Stimulated activated naive CD4-positive, alpha-beta T cell (primary cell): ENCODE results near the gene ALDH16A1.

Experiments used
- DNase-seq, 6 experiments: peaks; one replicate each; lab custom pipeline; 2025; lab: John Stamatoyannopoulos, UW

The ALDH16A1 gene

DNA sequence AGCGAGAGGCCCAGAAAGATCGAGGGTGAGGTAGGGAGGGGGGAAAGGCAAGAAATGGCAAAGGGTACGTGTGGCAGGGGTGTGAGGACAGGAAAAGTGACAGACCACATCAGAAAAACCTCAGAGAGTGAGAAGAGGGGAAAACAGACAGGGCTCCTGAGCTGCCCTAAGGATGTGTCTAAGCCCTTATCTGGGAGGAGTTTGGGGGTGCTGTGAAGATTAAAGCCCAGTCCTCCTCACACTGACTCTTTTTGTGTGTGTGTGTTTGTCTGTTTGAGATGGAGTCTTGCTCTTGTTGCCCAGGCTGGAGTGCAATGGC is 29.1 kb upstream of the ALDH16A1 start:
- DNase-seq, result peak in 3 of 6 experiments; percentile 20 to 36 (median 31)

- DNase-seq, result no peak
Observed at GRCh38 chr19:49425178-49425577, 27.8 kb upstream of the ALDH16A1 start, which contains the start of gene GFY. Gene GFY, plus strand, starts transcription at chr19:49425388. Its CDS starts 1,043 bp downstream, at chr19:49426431.

- peak in 2 of 6 experiments; percentile 13 to 19 for DNase-seq
Observed at GRCh38 chr19:49425922-49426592, 27.0 kb upstream of the ALDH16A1 start.

DNA sequence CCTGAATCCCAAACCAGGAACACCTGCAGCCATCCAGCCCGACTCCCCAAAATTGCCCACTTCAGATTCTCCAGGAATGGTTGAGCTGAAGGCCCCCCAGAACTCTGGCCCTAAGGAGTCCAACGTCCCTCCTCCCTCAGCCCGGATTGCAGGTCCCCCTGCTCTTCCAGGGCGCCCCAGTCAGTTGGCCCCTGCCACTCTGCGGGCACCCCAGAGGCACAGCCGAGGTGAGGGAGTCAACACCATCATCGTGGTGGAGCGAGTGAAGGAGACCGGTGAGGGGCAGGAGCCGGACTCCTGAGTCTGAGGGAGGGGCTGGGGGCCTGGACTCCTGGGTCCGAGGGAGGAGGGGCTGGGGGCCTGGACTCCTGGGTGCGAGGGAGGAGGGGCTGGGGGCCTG is 25.7 kb upstream of the ALDH16A1 start:
- no peak for DNase-seq

- DNase-seq, result peak in 3 of 6 experiments; percentile 26 to 31 (median 28)
Observed at GRCh38 chr19:49427855-49428546, 25.0 kb upstream of the ALDH16A1 start.

DNA sequence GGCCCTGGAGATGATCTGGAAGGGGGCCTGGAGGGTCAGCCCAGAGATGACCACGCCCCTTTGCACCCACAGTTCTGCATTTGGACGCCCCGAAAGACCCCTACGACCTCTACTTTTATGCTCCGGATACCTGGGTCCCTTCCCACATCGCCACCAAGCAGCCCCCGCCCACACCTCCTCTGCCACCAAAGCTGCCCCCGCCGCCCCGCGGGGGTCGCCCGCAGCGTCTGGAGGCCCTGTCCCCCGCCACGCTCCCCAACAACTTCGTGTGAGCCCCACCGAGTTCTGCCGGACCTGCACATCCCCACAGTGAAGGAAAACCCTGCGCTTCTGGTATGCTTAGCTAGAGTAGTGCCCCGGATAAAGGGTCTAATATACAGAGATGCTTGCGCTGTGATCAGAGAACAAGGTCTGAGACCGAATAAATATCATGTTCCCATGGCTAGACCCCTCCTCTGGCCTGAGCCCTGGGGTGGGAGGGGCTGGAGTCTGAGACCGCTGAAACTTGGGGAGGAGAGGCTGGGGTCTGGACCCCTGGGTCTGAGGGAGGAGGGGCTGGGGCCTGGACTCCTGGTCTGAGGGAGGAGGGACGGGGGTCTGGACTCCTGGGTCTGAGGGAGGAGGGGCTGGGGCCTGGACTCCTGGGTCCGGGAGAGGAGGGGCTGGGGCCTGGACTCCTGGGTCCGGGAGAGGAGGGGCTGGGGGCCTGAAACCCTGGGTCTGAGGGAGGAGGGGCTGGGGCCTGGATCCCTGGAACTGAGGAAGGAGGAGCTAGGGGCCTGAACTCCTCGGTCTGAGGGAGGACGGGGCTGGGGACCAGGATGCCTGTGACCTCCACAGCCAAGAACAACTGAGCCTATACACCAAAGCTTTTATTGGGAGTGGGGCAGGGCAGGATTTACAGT is 24.2 kb upstream of the ALDH16A1 start:
- no peak for DNase-seq

GRCh38 chr19:49430172-49430677 is 22.8 kb upstream of the ALDH16A1 start:
- no peak for DNase-seq

DNA sequence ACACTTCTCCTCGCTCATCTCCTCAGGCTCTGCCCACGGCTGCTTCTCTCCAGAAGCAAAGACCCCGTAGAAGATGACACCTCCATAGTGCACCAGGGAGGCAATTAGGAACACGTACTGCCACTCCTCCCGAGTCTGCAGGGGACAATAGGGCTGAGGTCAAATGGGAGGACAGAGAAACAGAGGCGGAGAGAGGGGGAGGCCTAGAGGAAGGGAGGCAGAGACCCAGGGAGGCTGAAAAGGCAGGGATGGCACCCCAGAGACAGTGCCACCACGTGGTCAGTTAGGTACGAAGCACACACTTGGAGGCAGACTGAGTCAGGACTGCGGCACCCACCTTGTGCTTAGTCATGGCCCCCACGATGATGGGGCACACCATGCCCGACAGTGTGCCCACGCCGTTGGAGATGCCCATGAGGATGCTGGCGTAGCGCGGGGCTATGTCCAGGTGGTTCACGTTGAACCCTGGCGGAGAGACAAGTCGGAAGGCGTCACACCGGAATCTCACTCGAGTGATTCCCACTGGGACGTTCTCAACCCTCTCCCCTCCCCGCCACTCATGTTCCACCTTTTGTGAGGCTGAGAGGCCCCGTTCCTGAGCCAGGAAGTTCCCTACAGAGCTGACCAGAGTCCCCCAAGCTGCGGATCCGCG is 22.2 kb upstream of the ALDH16A1 start:
- peak in 1 of 6 experiments; percentile 11 for DNase-seq

DNA sequence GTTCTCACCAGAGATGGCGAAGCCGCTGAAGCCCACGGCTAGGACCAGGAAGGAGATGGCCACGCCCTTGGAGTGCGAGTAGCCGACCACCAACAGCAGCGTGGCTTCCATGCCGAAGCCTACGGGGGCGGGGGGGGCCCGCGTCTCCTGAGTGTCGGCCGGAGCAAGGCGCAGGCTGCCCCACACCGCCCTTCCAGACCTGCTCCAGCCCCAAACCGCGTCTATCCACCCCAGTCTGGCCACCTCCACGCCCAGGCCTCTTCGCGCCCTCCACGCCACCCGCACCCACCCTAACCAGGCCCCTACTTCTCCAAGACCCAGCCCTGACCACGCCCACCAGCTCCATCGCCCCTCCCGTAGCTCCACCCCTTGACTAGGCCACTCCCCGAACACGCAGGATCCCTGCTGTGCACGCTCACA is 21.7 kb upstream of the ALDH16A1 start:
- peak in 2 of 6 experiments; percentile 8 to 39 for DNase-seq

DNA sequence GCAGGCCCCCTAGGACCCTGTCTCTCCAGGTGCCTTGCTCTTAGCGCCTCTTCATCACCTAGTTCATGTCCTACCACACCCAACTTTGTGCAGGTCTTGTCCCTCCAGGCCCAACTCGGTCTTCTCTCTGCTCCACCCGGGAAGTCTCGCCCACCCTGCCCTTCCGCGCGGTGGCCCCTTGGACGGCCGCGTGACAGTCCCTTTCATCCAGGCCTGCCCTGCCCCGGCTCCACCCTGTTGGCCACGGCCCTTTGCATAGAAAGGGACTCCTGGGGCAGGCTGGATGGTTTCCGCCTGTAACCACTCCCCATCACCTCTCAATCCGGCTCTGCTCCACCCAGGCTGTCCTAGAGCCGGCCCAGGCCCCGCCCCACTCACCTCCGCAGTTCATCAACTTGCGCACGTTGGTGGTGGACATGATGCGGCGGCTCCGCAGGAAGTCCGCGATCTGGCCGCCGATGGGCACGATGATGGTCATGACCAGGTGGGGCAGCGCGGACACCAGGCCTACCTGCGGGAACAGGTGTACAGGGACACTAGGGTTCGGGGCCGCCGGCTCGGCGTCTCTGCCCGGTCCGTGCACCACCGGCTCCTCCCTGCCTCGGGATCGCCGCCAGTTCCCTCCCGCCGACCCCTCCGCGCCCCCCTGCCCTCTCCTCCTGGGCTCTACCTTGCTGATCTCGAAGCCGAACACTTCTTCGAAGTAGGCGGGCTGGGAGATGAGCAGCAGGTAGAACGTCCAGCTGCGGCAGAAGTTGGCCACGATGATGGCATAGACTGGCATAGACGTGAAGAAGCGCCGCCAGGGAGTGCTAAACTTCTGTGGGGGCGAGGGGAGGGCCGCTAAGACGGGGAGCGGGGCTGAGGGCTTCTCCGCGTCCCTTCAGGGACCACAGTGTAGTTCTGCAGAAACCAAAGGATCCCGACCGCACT is 20.6 kb upstream of the ALDH16A1 start:
- DNase-seq, result peak in 1 of 6 experiments; percentile 34

- peak in 1 of 6 experiments; percentile 17 for DNase-seq
Observed at GRCh38 chr19:49433240-49433901, 19.7 kb upstream of the ALDH16A1 start.

- no peak for DNase-seq
Observed at GRCh38 chr19:49434907-49435583, 18.0 kb upstream of the ALDH16A1 start.

- DNase-seq, result no peak
Observed at GRCh38 chr19:49435670-49436069, 17.4 kb upstream of the ALDH16A1 start.

- peak in 5 of 6 experiments; percentile 10 to 51 (median 21) for DNase-seq
Observed at GRCh38 chr19:49436381-49437017, 16.5 kb upstream of the ALDH16A1 start.

- DNase-seq, result no peak
Observed at GRCh38 chr19:49437231-49437630, 15.8 kb upstream of the ALDH16A1 start.

DNA sequence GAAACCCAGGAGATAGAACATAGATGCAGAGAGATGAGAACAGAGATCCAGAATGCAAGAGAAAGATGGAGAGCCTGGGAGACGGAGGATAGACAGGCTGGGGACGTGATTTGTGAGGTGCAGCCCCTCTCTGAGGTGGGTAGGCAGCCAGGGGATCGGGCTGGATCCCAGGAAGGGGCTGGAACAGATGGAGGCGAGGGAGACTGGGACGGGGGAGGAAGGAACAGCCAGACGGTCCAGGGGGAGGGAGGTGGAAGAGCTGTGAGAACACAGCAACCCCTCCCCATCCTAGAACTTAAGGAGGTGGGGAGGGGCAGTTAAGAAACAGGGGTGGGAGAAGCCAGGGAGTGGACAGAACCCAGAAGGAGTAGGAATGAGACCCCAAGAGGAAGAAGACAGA is 14.8 kb upstream of the ALDH16A1 start:
- no peak for DNase-seq

DNA sequence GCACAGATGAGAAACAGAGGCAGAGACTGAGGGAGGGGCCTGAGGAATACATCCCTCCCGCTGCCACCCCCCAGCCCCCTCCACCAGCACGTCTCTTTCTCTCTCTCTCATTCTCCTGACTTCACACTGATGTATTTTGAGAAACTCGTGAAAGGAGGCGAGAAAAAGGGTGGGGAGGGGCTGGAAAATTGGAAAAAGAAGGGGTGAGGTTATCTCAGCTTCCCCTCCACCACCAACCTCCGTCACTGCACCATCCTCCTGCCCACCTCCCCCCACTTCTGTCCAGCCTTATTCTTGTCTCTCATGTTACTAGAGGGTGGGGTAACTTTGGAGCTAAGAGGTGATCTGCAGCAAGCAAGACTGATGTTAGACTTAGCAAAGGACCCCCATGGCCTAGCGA is 13.2 kb upstream of the ALDH16A1 start:
- DNase-seq, result no peak

GRCh38 chr19:49440439-49441209 is 12.4 kb upstream of the ALDH16A1 start:
- DNase-seq, result no peak
